GM21723 (cell line): ENCODE results near the gene RELA.
"Not testable (repeated sequence)": the region's sequence is repeated elsewhere in the genome, so short reads cannot be mapped to it uniquely, and the experiment has no call there.

ENCODE experiments used
- ATAC-seq: cut with Tn5 transposase; IDR thresholded peaks from one replicate; pipeline ENCODE4 v1.9.1; 2021; ENCODE audit warnings: mild to moderate bottlenecking, moderate library complexity; ENCODE audit not compliant: unreplicated experiment

Gene RELA

DNA sequence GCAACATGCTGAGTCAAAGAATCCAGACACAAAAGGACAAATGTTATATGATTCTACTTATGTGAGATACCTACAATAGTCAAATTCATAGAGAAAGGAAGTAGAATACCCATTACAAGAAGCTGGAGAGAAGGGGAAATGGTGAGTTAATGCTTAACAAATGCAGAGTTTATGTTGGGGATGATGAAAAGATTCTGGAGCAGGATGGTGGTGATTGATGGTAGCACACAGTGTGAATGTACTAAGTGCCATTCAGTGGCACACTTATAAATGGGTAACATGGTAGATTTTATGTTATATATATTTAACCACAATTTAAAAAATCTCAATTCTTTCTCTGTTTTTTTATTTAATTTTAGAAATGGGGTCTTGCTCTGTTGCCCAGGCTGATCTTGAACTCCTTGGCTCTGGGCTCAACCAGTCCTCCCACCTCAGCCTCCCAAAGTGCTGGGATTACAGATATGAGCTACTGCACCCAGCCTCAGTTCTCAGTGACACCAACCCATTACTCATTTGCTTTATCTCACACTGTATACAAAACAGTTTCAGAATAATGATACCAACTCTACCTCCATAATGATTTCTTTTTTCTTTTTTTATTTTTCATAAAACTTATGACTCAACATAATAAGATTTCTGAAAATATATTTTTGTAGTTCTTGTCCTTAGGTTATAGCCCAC, 9.6 kb upstream of the RELA start:
- no peak for ATAC-seq

DNA sequence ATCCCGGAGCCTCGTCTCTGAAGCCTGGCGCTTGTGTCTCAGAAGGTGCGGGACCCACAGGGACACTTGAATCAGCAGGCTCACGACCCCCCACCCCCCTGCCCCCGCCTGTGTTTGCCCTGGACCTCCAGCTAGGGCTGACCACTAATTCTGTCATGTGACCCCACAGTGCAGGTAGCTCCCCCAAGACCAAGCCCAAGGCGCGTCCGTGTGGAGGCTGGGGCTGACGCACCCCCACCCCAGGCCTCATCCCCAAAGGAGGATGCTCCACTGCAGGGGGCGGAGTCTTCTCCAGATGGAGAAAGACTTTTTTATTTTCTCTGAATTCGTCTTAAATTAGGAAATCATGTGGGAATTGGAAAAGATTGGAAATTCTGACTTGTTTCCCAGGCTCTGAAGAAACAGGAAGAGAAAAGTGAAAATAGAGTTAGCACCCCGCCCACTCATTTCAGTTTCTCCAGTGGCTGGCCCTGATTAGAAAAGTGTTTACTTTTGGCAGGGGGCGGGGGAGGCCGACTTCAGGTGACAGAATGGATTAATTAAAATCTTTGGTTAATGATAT, 1.0 kb upstream of the RELA start:
- peak; percentile 35 for ATAC-seq

DNA sequence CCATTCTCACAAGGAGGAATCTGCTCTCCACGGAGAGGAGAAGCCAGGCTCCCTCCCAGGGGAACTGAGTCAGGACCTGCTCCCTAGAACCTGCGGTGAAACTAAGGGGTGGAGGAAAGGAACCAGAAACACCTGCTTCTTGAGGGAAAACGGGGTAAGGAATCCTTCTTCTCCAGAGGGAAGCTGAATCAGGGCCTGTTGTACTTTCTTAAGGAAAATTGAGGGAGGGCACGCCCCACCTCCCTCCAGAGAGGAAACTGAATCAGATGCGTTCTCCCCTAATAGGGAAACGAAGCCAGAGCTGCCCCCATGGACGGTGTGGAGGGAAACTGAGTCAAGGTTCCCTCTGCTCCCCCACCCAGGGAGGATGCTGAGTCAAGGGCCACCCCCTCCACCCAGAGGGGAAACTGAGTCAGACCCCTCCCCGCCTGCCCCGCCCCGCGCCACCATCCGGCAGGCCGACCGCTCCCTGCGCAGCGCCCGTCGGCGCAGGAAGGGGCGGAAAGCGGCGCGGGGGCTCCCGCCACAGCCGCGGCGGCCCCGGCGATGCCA, 393 bp downstream of the RELA start:
- ATAC-seq = no peak

DNA sequence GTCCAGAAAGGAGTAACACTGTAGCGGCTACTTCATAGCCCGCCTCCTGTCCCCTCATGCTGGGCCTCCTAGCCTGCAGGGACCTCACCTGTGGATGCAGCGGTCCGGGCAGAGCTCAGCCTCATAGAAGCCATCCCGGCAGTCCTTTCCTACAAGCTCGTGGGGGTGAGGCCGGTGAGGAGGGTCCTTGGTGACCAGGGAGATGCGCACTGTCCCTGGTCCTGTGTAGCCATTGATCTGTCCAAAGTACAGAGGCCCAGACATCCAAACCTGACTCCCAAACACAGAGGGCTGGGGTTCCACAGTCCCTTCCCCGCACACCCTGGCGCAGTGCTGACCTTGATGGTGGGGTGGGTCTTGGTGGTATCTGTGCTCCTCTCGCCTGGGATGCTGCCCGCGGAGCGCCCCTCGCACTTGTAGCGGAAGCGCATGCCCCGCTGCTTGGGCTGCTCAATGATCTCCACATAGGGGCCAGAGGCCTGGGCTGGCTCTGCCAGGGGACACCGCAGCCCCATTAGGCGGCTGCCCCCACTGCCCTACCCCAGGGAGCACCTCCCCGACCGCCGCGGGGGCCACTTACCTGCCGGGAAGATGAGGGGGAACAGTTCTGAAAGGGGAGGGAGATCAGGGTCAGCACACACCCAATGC, 993 bp downstream of the RELA start:
- no peak for ATAC-seq

DNA sequence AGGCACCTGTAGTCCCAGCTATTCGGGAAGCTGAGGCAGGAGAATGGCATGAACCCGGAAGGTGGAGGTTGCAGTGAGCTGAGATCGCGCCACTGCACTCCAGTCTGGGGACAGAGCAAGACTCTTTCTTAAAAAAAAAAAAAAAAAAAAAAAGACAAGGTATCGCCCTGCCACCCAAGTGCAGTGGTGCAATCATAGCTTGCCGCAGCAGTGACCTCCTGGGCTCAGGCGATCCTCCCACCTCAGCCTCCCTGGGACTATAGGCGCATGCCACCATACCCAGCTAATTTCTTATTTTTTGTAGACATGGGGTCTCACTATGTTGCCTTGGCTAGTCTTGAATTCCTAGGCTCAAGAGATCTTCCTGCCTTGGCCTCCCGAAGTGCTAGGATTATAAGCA, 1.8 kb downstream of the RELA start:
- ATAC-seq = not testable (repeated sequence)

DNA sequence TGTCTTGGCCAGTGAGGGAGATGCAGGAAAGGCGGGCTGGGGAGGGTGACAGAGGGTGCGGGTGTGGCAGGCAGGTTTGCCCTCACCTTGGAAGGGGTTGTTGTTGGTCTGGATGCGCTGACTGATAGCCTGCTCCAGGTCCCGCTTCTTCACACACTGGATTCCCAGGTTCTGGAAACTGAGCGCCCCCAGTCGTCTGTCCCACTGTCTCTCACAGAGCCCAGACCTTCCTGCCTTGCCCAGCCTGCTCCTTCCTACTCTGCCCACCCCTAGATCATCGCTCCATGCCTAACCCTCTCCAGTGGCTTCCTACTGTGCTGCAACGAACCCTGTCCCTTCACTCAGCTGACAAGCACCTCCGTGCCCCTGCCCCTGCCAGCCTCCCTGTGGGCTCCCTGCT, 2.7 kb downstream of the RELA start:
- ATAC-seq = no peak

DNA sequence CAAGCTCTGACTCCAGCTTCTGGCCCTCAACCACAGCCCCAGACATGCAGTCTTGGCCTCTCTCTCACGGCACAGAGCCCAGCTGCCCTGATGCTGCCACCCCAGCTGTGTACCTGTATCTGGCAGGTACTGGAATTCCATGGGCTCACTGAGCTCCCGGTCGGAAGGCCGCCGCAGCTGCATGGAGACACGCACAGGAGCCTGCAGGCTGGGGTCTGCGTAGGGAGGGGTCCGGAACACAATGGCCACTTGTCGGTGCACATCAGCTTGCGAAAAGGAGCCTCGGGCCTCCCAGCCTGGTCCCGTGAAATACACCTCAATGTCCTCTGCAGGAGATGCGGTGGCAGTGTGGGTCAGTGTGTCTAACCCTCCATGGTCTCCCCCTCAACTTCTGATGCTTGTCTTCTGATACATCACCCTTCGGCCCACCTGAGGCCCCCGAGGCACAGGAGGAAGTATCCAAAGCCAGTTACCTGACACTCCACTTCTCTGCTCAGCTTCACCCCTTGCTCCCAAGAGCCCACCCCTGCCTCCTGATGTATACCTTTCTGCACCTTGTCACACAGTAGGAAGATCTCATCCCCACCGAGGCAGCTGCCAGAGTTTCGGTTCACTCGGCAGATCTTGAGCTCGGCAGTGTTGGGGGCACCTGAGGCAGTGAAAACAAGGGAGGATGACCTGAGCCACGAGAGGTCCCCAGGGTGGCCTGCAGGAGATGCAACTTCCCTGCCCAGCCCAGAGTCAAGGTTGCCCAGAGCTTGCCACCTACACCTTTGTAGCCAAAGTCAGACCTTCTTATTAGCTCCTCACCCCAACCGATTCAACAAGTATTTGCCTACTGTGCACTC, 4.3 kb downstream of the RELA start:
- ATAC-seq = no peak

DNA sequence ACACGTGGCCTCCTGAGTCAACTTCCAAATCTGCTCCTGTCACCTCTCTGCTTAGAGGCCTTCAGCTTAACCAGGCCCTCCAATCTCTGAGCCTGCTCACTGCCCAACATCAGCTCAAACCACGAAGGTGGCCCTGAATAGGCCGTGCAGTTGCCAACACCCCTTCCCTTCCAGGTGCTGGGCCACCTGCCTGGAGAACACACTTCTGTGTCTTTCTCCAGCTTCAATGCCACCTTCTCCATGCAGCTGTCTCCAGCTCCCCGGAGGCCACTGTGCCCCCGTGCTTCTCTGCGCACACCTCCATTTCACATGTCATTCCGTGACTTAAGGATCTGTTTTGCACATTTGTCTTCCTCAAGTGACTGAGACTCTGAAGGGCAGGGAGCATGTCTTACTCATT, 5.3 kb downstream of the RELA start:
- ATAC-seq = no peak

DNA sequence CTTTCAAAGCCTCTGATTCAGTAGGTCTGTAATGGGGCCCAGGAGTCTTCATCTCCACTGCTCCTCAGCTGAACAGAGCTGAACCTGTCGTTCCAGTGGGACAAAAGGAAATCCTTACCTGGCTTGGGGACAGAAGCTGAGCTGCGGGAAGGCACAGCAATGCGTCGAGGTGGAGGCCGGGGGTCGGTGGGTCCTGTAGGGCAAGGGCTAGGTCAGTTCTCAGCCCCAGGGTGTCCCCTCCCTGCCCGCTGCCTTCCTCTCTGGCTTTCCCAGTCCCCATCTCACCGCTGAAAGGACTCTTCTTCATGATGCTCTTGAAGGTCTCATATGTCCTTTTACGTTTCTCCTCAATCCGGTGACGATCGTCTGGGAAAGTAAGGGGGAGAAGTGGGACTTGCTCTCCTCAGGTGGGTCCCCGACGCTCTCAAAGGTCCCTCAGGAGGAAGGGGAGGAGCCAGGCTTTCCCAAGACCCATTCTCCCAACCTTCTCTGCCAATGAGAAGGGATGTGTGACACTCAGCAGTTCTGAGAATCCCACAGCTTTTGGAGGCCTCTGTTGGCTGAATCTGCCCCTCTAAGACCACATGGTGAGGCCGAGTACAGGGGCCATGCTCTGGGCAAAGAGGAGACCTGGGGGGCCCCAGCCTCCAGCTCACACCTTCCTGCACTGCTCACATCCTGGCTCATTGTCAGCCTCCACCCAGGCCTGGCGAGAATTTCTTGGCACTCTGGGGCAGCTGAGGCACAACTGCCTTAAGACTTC, 7.0 kb downstream of the RELA start:
- no peak for ATAC-seq

DNA sequence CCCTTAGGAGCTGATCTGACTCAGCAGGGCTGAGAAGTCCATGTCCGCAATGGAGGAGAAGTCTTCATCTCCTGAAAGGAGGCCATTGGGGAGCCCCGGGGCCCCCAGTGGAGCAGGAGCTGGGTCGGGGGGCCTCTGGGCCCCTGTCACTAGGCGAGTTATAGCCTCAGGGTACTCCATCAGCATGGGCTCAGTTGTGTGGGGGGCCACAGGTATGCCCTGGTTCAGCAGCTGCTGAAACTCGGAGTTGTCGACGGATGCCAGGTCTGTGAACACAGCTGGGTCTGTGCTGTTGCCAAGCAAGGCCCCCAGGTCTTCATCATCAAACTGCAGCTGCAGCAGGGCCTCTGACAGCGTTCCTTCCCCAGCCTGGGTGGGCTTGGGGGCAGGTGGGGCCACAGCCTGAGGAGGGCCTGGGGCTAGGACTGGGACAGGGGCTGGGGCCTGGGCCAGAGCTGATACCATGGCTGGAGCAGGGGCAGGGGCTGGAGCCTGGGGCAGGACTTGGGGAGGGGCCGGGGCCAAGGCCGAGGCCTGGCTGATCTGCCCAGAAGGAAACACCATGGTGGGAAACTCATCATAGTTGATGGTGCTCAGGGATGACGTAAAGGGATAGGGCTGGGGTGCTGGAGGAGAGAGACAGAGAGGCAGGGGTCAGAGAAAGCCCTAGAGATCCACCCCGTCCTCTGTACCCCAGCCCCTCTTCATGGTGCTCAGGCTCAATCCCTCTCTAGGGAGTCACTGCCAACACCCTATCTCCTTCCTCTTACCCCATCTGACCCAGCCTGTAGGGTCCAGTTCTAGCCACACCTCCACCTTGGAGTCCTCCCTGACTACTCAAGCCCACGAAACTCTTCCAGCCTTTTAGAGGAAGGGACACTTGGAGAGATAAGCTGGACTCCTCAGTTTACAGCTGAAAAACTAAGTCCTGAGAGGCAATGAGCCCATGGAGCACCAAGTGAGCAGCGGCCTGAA, 8.1 kb downstream of the RELA start:
- no peak for ATAC-seq

DNA sequence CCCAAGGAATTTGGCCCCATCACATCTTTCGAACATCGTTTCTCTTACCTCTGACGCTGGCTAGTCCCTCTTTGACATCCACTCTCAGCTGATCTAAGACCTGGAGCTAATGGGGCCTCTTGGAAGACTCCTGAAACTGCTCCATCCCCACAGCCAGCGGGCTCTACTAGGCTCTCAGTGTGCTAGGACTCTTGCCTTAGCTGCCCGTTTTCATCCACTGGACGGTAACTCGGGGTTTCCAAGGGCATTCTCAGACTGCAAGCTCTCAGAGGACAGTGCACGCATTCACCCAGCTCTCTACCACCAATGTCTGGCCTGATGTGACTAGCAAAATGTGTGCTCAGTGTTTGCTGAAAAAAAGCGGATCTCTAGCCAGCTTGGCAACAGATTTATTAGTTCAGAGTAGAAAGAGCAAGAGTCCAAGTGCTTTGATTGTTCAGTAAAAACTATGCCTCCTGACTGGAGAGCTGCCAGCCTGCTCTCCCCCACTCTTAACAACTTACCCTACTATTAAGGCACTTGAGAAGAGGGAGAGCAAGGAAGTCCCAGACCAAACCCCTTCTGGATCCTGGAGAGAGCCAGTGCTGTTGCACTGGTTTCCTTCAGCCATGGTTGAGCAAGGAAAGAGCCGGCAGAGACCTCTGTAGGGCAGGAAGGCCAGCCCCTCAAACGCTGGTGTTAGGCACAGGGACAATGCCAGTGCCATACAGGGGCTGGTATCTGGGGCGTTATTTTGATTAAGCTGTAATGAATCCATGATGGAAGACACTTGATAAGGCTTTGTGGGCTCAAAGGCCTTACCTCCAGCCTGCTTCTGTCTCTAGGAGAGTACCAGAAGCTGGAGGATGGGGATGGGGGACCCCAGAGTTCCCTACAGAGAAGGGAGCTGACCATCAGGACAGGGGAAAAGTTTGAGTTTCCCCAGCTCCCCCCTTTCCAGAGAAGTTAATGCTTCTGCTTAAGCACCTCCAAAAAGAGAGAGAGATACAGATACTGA, 9.2 kb downstream of the RELA start:
- peak; percentile 0 for ATAC-seq

DNA sequence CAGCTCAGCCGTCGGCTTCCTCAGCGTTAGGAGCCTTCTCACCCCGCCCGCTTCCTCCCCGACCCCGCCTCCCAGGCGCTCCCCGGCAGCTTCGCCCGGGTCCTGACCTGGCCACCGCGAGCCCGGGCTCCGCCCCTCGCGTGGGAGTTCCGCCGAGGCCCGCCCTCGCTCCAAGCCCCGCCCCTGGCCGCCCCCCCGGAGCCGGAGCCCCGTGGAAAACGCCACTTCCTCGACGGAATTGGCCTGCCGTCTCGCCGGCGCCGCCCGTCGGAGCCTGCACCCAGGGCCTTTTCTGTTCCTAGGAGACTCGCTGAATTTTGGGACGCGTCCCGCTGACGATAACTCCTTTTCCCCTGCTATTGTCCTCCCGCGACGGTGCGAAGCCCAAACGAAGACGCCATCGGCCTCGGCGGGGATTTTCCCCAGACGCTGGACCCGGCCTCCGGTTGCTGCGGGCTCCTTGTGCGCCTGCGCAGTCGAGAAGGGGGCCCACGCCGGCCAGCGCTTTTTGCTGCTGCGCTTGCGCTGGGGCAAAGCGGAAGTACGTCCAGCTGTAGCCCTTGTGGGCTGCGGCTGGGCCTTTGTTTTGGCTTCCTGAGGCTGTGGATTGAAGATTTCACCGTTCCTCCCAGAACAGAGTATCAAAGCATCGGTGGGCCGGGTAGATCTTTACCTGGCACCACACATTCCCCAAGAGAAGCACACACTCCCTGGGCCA, 10.0 kb downstream of the RELA start:
- ATAC-seq = peak; percentile 64

DNA sequence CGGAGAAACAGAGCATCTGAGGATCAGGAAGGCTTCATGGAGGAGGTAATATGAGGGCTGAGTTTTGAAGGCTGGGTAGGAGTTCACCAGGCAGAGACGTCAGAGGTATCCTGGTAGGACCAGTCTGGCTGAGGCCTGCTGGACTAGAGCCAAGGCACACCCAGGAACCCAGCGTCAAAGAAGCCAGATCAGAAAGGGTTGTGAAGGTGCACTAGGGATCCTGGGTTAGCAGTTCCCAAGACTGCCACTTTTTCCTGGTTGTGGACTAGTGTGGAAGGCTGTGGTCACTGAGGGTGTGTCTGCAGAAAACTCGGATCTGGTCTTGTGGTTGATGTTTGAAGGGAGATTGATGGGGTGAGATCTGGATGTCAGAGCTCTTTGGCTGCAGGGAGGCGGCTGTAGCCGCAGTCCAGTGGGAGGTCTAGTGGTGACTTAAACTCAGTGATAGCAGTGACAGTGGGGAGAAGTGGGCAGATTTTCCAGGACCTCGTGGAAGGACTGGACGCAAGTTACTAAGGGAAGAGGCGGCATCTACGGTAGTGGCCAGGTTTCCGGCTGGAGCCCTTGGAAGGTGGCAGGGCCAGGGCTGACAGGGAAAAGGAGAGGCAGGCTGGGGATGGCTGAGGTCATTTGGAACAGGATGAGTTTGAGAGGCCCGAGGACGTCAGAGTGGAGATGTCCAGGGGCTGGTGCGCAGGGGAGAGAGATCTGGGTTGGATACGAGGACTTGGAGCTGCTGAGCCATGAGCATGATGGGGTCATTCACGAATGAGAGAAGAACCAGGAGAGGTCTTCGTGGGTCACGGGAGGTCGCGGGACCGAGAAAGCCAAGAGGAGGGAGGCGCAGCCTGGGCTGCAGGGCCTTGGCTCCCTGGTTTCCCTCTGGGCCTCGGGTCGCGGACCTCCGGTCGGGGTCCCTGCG, 10.9 kb downstream of the RELA start:
- no peak for ATAC-seq

DNA sequence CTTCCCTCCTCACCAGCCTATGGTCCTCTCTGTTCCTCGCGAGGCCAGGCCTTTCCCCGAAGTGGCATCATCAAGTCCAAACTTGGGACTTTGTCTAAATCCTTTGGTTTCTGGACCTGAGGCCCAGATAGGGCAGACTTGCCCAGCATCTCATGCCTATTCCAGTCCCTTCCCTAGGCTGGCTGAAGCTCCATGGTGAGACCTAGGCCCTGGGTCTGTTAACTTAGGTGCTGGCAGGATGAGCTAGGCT, 11.5 kb downstream of the RELA start:
- no peak for ATAC-seq

DNA sequence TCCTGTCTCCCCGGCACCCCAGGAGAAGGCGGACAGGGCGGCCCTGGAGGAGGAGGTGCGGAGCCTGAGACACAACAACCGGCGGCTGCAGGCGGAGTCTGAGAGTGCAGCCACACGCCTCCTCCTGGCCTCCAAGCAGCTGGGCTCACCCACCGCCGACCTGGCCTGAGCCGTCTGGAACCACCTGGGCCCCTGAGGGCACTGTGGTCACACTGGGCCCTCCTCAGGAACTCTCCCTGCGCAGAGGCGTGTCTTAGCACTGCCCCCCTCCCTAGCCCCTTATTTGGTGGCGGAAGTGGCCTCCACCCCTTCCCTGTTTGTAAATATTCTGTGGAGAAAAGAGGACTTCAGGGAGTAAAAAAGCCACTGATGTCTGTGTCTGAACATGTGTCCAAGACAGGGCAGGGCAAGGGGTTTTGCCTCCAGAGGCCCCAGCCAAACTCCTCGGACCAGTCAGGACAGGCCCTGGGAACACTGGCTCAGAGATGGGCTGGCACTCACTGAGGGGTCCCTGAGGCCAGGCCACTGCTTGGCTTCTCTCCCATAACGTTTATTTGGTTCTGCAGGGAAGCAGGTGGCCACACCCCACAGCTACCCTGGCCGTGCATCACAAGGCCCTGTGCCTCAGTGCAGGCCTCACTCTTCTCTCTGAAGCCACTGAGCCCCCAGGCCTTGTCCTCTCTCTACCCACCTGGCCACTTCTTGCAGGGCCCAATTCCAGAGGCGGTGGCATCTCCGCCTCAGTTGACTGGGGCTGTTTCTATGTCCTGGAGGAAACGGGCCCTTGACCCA, 12.0 kb downstream of the RELA start:
- ATAC-seq = no peak
